GM13976 (cell line): ENCODE results near the gene LTBP2.

ENCODE experiments used
- DNase-seq: peaks from one replicate; pipeline ENCODE4 v3.0.0; 2012; ENCODE audit warnings: low spot score
- CTCF ChIP-seq: IDR thresholded peaks from 2 replicates; pipeline ENCODE4 v1.5.1; 2012; ENCODE audit warnings: borderline replicate concordance, mild to moderate bottlenecking; ENCODE audit not compliant: insufficient read depth; ENCODE audit errors: extremely low read depth, missing control alignments, control extremely low read depth
- in situ Hi-C: fragments of 300-500 bp; cut with MboI; formaldehyde crosslinking; loops from one replicate; pipeline ENCODE4 v1.12.0; 2022; ENCODE audit warnings: low sequenced_read_pairs, mixed read lengths, inconsistent platforms; ENCODE audit not compliant: unreplicated experiment

LTBP2 gene

GRCh38 chr14:74524076-74524811 is 87.8 kb downstream of the LTBP2 start:
- no peak for DNase-seq
- in situ Hi-C loops, result no loop called here
- no peak for TF ChIP-seq CTCF

GRCh38 chr14:74522740-74523139 is 89.3 kb downstream of the LTBP2 start:
- in situ Hi-C loops, result no loop called here
- no peak for TF ChIP-seq CTCF
- DNase-seq, result no peak

GRCh38 chr14:74521756-74522155 is 90.3 kb downstream of the LTBP2 start:
- in situ Hi-C loops, result no loop called here
- TF ChIP-seq CTCF, result no peak
- DNase-seq, result no peak

DNA sequence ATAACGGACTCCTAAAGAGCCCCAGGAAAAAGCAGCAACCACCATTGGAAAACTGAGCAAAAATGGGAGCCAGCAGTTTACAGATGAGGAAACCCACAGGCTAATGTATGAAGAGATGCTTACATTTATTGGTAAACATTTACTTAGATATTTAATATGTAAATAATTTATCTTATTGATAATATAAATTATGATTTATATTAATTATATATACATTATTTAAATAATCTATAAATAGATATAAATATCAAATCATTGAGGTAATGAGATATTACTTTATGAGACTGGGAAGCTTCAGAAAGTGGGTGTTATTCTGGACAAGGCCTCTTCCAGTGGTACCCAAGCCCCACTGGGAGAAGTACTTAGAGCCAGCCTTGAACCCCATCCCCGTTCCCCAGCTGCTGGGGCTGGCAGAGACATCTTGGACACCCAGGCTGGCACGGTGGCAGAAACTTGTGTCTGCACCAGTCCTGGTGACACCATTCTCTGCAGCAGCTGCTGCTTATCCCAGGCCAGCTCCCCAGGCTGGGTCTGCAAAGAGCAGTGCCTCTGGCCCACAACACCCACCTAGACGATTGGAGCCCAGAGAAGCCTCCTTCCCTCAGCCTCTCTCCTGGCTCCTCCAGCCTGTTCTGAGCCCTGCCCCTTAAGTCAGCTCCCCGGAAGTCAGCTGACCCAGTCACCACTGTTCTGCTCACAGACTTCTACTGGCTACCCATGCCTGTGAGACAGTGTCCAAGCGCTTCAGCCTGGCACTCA is 92.5 kb downstream of the LTBP2 start:
- no peak for DNase-seq
- in situ Hi-C loops, result no loop called here
- no peak for TF ChIP-seq CTCF

DNA sequence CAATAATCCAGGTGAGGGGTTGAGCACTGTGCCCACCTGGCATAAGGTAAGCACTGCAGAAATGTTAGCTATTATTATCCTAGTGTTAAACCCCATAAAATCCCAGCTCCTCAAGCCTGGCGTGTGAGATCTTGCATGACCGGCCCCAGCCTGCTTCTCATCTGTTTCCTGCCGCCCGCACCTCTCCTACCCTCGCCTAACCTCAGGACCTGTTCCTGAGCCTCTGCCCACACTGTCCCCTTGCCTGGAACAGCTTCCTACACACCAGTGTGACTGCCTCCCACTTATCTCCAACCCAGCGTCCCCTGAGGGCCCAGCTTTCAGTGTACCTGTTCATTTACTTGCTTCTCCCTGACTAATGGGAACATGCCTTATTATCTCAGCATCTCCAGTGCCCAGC is 93.8 kb downstream of the LTBP2 start:
- in situ Hi-C loops, result no loop called here
- DNase-seq, result no peak
- TF ChIP-seq CTCF, result no peak

DNA sequence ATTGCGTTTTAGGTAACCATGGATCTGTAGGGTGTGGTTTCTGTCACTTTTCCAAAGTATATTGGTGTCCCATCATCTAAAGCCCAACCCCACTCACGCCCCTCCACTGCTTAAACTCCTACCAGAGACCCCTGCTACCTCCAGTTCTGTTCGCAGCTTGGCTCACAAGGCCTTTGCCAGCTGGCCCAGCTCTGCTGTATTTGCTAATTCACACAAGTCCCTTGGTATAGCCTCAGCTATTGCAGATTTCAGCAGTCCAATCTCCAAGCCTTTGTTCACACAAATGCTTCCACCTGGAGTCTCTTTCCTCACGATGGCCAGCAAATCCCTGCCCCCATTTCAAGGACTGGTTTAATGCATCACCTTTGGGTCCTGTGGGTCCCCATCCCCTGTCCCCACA is 94.3 kb downstream of the LTBP2 start:
- TF ChIP-seq CTCF, result no peak
- in situ Hi-C loops, result no loop called here

More for the DNA sequence above, 94.3 kb downstream of the LTBP2 start:
- DNase-seq, result no peak
